ENCODE results near the gene USP15. TPM values are rescaled to one million over a fixed set of nuclear protein-coding genes. Genes with fewer than 3 reads are reported as not detected.

Gene USP15
- total and polyA plus RNA-seq, 2 of the 8 experiments (the other 6 are each of a cell fraction or from before 2014, with no cell fraction given), result 12.7 to 38.6 TPM

- TF ChIP-seq EZH2 (IDR thresholded peaks at IDR 0.05; ENCODE audit: low read depth, low read length, severe bottlenecking) (no peak), HDAC6 (IDR thresholded peaks at IDR 0.05; ENCODE audit: low read depth, low read length) (no peak), SIX5 (IDR thresholded peaks at IDR 0.05; ENCODE audit: low read depth, low read length) (no peak), FOSL1 (IDR thresholded peaks at IDR 0.05; ENCODE audit: insufficient read depth, low read depth, low read length) (no peak)
Observed at GRCh38 chr12:62258231-62258630, 2.0 kb upstream of the USP15 start (continued).

Measured in H1 (cell line).